Measurements from ENCODE around the gene BCAT1.
"Not testable (repeated sequence)": the region's sequence is repeated elsewhere in the genome, so short reads cannot be mapped to it uniquely, and the experiment has no call there.

BCAT1 gene

DNA sequence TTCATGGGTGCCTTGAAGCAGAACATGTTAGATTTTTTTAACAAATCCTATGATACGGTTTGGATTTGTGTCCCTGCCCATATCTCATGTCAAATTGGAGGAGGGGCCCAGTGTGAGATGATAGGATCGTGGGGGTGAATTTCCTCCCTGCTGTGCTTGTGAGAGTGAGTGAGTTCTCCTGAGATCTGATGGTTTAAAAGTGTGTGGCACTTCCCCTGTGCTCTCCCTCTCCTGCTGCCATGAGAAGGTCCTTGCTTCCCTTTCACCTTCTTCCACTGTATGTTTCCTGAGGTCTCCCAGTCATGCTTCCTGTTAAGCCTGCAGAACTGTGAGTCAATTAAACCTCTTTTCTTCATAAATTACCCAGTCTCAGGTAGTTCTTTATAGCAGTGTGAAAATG lies 97.0 kb downstream of the BCAT1 start:
- not testable (repeated sequence) for DNase-seq

DNA sequence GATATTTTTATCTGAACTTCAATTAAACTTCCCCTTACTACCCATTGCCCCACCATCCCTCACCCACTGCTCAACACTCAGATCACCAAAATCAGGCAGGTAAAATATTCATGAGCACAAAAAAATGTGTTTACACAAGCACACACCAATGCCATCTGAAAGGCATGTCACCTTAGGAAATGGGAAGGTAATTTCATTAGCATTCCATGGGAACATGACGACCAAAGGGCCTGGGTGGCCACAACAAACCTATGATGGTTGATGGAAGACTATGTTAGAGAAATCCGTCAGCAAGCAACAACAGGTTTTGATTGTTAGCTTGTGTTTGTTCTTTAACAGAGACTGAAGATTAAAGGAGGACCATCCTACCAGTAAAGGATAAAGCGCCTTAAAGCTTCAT lies 97.6 kb downstream of the BCAT1 start:
- no peak for DNase-seq

DNA sequence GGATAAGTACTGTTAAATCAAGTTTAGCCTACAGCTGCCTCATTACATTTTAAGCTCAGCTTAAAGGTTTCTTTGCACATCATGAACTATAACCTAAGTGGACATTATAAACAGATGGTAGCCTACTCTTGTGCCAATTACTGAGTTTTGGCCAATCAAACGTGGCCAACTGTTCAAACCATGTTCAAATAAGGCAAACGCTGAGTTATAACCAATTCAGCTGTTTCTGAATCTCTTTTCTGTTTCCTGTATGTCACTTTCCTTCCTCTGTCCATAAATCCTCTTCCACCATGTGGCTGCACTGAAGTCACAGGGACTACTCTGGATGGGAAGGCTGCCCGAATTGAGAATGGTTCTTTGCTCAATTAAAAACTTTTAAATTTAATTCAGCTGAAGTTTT lies 98.4 kb downstream of the BCAT1 start:
- DNase-seq = no peak

DNA sequence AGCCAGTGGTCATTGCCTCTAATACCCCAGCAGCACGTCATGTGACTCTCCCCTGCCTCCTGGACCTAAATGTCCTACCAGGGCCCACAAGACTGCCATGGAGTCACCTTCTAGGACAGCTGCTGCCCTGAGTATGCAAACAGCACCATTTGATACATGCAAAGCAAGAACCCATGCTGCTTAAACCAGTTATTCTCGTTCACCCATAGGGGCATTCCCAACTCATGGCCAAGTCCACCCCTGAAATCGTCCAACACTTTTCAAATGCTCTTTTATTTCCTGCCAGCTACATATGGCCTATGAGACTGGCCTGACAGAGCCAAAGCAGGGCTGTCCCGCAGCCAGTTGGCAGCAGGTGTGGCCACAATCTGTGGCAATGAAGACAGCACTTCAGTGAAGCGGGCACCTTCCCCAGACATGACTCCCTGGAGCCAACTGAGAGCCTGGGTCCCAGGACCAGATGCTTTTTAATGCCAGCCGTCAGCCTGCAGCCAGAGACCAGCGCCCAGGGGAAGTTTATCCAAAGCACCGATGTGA lies 99.9 kb downstream of the BCAT1 start:
- no peak for DNase-seq

DNA sequence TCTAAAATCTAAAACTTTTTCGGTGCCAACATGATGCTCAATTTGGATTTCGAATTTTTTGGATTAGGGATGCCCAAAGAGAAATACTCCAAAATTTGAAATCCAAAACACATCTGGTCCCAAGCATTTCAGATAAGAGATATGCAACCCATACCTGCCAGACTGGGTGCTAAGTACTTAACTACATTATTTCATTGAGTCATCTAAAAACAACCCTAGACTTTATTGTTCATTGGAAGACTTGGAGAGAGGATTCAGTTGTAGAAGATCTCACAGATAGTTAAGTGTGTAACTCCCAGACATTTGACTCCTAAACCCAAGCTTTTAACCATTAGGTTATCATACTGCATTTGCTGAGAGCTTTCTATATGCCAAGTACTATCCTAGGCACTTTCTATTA lies 102.2 kb downstream of the BCAT1 start:
- DNase-seq = no peak

DNA sequence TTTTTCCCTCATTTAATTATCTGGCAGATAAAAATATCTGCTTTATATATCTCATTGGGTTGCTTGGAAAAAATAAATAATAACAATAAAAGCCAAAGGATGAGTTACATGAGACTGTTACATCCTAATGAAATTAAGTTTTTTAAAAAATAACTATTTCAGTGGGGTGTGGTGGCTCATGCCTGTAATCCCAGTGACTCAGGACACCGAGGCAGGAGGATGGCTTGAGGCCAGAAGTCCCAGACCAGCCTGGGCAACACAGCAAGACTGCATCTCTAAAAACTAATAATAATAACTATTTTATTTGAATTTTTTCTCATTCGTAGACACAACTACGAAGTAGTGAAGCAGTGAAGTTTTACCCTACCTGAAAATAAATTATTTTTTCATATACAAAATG lies 103.3 kb downstream of the BCAT1 start:
- no peak for DNase-seq

DNA sequence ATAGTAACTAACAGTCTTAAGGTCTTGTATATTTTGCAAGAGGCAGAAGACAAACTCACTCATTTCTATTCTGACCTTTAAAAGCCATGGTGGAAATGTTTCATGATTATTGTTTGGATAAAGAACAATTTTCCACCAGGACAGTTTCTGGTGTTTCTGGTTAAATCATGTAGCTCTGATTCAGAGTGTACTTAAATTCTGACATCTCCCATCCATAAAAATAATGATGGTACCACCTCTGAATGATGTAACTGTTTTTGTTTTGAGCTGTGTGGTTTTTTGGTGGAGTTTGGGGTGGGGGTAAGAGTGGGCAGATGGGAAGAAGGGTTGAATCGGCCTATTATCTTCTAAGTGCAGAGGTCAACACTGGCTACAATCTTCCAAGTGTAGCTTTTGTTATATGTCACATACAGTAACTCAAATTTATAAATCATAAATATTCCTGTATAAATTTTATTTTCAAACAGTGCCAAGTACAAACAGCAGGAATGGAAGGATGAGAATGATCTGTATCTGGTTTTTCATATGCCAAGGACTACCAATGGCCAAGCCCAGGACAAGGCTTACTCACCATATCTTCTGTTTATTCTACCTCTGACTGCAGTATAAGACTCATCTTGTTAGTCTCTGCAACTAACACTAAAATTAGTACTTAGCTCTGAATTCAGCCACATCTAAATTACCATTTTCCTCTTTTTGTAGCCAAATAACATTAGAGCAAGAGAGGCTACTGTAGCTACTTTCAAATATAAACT lies 108.7 kb downstream of the BCAT1 start:
- DNase-seq = no peak

DNA sequence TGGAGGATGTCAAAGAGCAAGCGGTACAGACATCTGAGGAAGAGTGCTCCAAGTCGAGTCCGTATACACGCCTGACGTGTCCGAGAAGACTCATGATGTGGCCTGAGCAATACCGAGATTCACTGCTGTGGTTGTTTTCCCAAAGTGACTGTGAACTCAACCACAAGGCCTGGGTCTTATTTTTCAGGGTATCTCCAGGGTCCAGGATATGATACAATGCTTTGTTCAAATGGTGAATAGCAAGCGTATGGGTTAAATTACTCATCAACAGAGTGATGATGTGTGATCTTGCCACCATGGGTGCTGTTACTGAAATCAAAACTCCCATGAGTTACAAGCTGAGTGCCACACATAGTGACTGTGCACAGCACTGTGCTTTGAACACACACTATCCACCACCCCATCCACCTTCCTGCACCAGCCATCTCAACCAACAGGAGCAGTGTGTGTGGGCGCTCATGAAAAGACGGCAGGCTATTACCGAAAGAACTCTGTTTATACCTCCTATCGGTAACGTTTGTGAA lies 109.6 kb downstream of the BCAT1 start:
- DNase-seq = peak; percentile 82

DNA sequence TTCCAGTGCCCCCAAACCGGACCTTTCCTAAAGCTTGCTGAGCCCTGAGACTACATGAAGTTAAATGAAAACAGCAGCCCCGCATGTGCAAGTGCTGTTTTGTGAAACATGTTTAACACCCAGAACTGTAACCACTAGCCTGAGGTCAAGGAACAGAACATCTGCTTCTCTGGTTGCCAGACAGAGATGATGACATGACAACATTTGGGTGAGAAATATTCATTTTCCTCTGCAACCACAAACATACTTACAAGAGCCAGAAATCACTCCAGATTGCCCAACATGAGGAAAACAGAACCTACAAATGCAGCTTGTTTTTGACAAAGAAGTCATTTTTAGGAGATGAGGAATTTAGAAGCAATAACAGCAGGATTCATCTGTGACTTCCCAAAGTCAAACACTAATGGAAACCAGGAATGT lies 110.4 kb downstream of the BCAT1 start:
- DNase-seq = peak; percentile 39

DNA sequence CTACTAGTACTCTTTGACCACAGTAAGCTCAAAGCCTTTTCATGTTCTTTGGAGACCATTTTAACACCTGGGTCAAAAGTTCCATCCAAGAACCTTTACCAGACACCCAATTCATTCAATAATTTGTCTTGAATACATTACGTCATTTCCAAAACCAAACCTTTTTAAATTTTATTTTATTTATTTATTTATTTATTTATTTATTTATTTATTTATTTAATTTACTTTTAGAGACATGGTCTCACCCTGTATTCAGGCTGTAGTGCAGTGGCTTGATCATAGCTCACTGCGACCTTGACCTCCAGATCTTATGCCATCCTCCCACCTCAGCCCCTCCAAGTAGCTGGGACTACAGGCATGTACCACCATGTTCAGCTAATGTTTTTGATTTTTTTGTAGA lies 113.5 kb downstream of the BCAT1 start:
- DNase-seq = no peak

DNA sequence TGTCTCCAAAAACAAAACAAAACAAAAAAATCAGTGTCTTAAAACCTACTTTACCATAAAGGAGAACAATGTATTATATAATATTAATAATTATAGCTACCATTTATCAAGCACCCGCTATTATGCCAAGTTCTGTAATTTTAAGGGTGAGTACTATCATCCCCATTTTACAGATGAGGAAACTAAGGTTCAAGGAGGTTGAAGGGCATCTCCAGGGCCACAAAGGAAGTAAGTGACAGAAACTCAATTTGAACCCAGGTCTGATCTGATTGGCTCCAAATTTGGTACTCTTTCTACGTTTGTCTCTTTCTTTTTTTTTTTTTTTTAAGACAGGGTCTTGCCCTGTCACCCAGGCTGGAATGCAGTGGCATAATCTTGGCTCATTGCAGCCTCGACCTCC lies 115.4 kb downstream of the BCAT1 start:
- no peak for DNase-seq

DNA sequence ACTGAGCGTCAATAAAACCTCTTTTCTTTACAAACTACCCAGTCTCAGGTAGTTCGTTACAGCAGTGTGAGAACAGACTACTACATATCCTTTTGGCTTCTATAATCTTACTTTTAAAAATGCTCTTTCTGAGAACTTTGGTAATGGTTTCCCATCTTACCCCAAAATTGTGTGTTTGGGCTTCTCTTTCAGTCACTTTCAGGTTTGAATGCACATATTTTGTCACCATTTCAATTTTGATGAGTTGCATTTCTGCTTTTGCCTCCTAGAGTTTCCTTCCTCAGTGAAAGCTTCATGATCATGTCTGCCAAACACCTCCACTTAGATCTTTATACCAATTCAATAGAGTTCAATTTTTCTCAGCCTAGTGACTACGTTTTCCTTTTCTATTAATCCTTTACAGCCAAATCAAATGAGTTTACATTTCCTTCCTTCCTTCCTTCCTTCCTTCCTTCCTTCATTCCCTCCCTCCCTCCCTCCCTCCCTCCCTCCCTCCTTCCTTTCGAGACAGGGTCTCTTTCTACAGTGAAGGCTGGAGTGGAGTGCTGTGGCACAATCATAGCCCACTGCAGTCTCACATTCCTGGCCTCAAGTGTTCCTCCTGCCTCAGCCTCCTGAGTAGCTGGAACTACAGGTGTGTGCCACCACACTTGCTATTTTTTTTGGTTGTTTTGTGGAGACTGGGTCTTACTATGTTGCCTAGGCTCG lies 124.9 kb downstream of the BCAT1 start:
- no peak for DNase-seq

DNA sequence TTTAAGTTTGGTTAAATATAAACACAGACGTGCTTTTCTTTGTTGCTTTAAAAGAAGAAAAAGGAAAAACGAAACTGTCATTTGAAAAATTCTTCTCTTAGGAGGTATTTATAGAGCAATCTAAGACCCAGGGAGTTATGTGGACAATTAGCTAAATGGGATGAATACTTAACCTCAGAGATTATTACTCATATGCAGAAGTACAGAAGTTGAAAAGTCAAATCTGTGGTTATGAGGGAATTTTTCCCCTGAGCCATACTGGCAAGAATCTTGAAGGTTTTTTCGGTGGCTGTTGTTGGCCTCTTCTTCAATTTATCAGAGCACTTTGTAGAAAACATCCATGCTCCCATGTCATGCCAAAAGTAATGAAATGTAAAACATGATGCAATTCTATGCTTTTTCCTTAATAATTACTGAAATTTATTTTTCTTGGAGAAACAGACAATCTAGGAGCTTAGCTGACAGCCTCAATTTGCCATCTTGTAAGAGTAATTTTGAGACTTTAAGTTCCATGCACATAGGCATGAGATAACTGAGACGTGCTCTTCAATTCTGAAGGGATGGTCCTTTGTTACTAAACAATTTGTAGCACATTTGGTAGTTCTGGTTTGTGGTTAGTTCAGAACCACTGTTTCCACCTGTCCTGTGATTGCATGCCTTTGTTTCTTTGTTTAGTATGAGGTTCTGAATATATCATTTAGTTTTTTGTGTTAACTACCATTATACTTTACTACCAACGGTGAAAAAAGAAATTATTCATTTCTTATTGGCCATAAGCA lies 126.6 kb downstream of the BCAT1 start:
- no peak for DNase-seq

DNA sequence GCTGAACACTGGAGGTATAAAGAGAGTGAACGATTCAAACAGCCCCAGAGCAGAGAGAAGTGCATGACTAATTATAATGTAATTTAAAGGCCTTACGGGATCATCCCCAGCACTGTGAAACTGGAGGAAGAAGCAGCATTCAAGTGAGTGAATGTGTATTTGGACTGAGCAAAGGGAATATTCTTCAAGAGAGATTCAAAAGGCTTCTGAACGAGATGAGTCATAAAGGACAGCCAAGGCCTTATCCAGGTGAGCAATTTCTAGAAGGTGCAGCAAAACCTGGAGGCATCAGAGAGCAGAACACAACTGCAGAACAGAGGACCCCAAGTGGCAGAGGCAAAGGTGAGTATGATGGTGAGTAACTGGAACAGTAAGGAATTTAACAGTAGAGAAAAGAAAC lies 127.2 kb downstream of the BCAT1 start:
- no peak for DNase-seq

DNA sequence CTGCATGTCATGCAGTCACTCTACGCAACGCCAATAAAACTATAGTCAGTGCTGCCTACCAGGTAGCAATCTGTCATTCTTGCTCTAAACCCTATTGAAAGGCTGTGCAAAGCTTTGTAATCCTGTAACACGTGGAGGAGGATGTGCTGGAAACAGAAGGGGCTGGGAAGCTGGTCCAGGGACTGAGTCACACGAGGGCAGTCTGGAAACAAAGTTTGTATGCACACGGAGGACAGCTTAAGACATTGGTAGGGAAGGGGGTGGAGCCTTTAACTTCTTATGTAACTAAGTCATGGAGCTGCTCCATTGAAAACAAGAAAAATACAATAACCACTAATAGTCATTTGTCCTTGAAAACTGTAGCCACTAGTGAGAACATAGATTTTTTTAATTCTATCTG lies 128.0 kb downstream of the BCAT1 start:
- DNase-seq = no peak

DNA sequence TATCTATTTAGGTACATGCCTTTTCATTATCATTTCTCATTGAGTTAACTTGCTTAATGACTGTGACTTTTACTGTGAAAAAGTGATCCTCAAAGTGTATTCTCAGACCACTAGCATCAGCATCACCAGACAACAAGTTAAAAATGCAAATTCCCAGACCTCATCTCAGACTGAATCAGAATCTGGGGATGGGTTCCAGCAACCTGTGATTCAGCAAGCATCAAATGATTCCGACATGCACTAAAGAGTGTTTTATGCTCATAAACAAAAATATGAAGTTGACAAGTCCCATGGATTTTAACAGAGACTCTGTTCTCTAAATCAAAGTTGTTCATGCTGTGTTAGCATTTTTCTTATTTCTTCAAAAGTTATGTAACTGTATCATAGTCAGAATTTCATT lies 130.6 kb downstream of the BCAT1 start:
- no peak for DNase-seq

DNA sequence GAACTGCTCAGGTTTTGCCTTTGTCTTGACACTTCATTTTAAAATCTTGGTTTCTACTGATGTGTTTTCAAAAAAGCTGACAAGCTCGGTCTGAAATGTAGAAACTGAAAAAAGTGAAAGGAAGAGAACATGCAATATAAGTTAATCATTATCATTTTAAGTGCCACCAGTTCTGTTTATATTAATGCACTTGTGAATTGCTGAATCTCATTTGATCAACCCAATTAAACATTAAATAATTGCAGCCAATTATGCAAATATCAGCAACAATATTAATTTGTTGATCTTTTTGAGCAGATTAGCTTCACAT lies 133.8 kb downstream of the BCAT1 start:
- no peak for DNase-seq

DNA sequence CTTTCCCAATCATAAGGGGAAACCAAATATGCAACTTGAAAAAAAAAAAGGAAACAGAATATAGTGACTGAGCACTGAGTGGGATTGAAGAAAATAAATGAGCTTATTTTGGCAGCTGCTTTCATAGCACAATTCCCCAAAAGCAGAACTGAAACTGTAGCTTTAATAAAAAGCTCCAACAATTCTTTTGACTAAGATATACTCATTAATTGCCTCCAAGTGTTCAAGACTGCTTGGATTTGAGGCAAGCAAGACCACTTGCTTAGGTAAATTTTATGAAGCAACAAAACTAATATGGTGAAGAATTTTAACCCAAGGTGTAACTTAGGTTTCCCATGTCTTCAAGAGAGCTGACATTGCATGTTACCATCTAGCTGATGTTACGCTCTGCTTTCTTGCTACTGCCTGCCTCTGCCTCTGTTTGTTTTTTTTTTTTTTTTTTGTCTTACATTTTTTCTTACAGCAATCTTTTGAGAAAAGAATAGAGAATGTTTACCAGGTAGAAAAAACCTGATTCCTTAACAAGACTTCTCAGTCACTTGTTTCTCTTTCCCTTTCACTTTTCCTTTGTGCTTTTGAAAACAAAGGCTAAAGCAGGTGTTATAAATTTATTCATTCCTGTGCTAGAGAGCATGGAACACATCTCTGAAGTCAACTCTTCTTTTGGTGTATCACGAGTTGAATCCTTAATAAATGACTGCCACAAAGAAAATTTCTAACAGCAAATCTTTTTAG lies 134.4 kb downstream of the BCAT1 start:
- no peak for DNase-seq

DNA sequence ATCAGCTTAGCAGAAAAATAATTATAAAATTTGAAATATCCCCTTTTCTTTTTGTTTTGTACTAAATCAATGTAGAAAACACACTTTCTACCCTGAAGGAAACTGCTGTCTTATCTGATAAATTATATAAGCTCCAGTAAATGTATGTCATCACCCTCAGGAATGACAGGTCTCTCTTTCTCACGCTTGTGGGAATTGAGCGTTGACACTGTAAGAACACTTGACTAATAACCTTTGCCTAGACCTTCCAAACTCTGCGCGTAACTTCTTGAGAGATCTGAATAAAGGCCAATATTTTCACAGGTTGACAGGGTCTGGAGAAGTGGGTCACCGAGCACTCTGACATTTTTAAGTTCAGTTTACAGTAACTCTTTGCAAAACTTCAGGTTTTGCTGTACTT lies 138.5 kb downstream of the BCAT1 start:
- no peak for DNase-seq

DNA sequence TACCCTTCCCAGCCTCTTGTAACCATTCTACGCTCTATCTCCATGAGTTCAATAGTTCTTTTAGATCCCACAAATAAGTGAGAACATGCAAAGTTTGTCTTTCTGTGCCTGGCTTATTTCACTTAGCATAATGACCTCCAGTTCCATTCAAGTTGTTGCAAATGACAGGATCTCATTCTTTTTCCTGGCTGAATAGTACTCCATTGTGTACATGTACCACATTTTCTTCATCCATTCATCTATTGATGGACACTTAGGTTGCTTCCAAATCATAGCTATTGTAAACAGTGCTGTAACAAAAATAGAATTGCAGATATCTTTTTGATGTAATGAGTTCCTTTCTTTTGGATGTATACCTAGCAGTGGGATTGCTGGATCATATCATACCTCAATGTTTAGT lies 139.6 kb downstream of the BCAT1 start:
- not testable (repeated sequence) for DNase-seq

DNA sequence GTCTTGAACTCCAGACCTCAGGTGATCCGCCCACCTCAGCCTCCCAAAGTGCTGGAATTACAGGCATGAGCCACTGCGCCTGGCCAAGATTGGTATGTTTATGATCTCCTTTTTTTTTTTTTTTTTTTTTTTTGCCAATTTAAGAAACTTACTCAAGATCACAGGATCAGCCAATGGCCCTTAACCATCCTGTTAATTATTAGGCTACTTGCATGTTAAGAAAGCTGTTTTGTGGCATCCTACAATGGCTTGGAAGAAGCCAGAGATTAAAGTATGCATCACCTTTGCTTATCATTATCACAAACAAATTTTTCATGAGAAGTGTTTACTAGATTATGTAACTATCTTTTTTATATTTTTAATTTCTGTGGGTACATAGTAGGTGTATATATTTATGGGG lies 140.2 kb downstream of the BCAT1 start:
- no peak for DNase-seq

DNA sequence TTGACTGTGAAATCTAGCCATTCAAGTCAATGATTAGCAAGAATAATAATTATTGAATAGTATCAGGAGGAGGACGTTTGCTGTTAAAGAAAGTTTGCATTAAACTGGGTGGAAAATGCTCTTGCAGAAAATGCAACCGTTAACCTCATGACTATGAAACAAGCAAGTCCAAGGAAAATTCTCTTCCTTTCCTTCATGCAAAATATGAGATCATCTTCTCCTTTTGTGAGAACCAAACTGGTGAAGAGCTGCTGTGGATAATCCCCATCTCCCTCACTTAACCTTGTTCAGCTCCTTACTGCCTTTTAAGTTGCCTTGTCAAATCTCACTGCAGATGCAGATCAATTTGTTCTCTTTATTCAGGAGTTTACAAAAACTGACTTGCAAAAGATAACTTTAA lies 142.5 kb downstream of the BCAT1 start:
- DNase-seq = no peak
